Type B pancreatic cell (in vitro differentiated cells): ENCODE measurements around the gene CORO2A. TPM values are rescaled to one million over a fixed set of nuclear protein-coding genes. Genes with fewer than 3 reads are reported as not detected.
A peak's percentile ranks its signal among the peaks of the same experiment; 100 is the strongest.

ENCODE experiments used
- DNase-seq: peaks from one replicate; pipeline ENCODE4 v3.0.0; 2021; ENCODE audit warnings: mixed read lengths; ENCODE audit not compliant: unreplicated experiment; ENCODE audit errors: extremely low spot score
- H3K27ac Mint-ChIP-seq: 2 replicates; pipeline ENCODE4 v1.8.0; 2021; ENCODE audit warnings: mild to moderate bottlenecking, mixed read lengths
- H3K27me3 Mint-ChIP-seq: 2 replicates; pipeline ENCODE4 v1.8.0; 2021; ENCODE audit warnings: mixed read lengths
- H3K36me3 Mint-ChIP-seq: 2 replicates; pipeline ENCODE4 v1.8.0; 2021; ENCODE audit warnings: mixed read lengths
- H3K4me1 Mint-ChIP-seq: one replicate; pipeline ENCODE4 v1.8.0; 2021; ENCODE audit warnings: mixed read lengths; ENCODE audit not compliant: unreplicated experiment
- H3K4me3 Mint-ChIP-seq: 2 replicates; pipeline ENCODE4 v1.8.0; 2021; ENCODE audit warnings: mild to moderate bottlenecking, mixed read lengths
- H3K9me3 Mint-ChIP-seq: 2 replicates; pipeline ENCODE4 v1.8.0; 2021; ENCODE audit warnings: mixed read lengths
- total RNA-seq: library from RNA; stranded (reverse); gene quantifications from 2 replicates; pipeline ENCODE4 v1.2.1, GENCODE V29; 2021; ENCODE audit warnings: low replicate concordance
- TF ChIP-seq, protein P1 (sequence below): fragments of 200-600 bp; sonication (generic); conservative IDR thresholded peaks from 2 replicates; pipeline ENCODE4 v1.5.0; 2021; ENCODE audit warnings: antibody characterized with exemption, mild to moderate bottlenecking

Gene CORO2A
- total RNA-seq, 1 donor from 2014 or later, result 9.9 TPM

DNA sequence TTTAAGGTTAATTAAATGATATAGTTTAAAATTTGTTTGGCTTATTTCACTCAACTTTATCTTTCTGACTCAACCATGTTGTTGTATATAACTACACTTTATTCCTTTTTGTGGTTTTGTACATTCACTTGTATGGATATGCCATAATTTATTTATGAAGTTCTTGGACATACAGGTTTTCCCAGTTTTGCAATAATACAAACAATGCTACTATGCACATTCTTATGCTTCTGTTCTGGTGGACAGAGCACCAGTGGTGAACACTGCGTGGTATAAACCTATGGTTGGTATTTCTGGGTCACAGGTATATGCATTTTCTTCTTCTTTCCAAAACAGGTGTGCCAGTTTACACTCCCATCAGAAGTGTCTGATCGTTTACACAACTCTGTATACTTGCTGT is 37.8 kb downstream of the CORO2A start:
- H3K27ac Mint-ChIP-seq, result peak overlapping the region; percentile 79
- no peaks in the 10 kb centered on the region for H3K9me3 Mint-ChIP-seq
- H3K4me1 Mint-ChIP-seq, result peaks cover 7% of the 10 kb centered on the region
- H3K36me3 Mint-ChIP-seq, result peaks cover 4% of the 10 kb centered on the region
- TF ChIP-seq, protein P1, sequence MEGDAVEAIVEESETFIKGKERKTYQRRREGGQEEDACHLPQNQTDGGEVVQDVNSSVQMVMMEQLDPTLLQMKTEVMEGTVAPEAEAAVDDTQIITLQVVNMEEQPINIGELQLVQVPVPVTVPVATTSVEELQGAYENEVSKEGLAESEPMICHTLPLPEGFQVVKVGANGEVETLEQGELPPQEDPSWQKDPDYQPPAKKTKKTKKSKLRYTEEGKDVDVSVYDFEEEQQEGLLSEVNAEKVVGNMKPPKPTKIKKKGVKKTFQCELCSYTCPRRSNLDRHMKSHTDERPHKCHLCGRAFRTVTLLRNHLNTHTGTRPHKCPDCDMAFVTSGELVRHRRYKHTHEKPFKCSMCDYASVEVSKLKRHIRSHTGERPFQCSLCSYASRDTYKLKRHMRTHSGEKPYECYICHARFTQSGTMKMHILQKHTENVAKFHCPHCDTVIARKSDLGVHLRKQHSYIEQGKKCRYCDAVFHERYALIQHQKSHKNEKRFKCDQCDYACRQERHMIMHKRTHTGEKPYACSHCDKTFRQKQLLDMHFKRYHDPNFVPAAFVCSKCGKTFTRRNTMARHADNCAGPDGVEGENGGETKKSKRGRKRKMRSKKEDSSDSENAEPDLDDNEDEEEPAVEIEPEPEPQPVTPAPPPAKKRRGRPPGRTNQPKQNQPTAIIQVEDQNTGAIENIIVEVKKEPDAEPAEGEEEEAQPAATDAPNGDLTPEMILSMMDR, result no peak
- H3K27me3 Mint-ChIP-seq, result no peaks in the 10 kb centered on the region
- peak overlapping the region; percentile 36 for H3K4me3 Mint-ChIP-seq
- no peak for DNase-seq

DNA sequence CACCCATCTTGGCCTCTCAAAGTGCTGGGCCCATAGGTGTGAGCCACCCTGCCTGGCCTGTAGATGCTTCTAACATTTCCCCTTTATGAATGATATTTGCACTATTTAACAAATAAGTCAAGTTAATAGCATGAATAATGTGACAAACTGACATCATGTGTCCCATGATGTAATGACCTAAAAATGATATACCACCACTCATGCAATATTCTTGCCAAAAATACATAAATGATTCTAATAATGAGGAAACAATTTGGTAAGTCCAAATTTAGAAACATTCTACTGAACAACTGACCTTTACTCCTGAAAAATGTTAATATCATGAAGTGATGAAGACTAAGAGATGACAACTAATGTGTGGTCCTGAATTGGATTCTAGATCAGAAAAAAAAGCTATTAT is 39.9 kb downstream of the CORO2A start:
- Mint-ChIP-seq H3K27ac (no peak overlapping the region), H3K27me3 (no peaks in the 10 kb centered on the region), H3K4me3 (no peak overlapping the region), H3K9me3 (no peaks in the 10 kb centered on the region), H3K4me1 (peaks cover 7% of the 10 kb centered on the region), H3K36me3 (peaks cover 4% of the 10 kb centered on the region)
- DNase-seq, result no peak
- TF ChIP-seq, protein P1, result no peak

DNA sequence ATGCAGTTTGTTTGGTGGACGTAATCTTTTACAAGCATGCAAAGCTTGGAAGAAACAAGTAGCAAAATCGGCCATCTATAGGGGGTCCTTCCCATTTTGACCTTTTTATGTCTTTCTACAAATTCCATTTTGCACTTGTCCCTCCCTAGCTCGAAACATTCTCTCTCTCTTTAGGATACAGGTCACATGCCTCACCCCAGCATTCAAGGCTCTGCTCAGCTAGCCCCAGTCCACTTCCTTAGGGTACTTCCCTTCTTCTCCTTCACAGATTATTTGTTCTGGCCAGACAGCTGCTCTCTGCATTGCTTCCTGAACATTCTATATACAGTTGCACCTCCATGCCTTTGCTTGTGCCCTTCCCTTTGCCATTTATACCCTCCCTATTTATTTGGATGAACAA is 41.7 kb downstream of the CORO2A start:
- DNase-seq, result no peak
- no peak overlapping the region for H3K27ac Mint-ChIP-seq
- peaks cover 12% of the 10 kb centered on the region for H3K4me1 Mint-ChIP-seq
- TF ChIP-seq, protein P1, result no peak
- H3K9me3 Mint-ChIP-seq, result no peaks in the 10 kb centered on the region
- no peak overlapping the region for H3K4me3 Mint-ChIP-seq
- H3K36me3 Mint-ChIP-seq, result no peaks in the 10 kb centered on the region
- no peaks in the 10 kb centered on the region for H3K27me3 Mint-ChIP-seq

DNA sequence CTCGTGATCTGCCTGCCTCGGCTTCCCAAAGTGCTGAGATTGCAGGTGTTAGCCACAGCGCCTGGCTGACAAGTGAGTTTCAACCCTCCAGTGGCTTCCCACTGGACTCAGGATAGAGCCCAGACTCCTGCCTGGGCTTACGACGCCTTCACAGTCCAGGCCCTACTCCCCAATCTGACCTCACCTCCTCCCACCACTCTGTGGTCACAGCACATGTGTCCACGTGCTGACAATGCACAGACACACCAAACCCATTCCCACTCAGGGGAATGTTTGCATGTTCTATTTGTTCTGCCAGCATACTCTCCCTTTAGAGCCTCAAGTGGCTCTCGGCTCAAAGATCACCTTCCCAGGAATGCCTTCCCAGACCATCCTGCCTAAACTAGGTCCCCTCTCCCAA is 42.3 kb downstream of the CORO2A start:
- no peak for DNase-seq
- Mint-ChIP-seq H3K36me3 (no peaks in the 10 kb centered on the region), H3K27me3 (no peaks in the 10 kb centered on the region), H3K27ac (peak overlapping the region; percentile 54), H3K4me1 (peaks cover 15% of the 10 kb centered on the region), H3K9me3 (no peaks in the 10 kb centered on the region), H3K4me3 (no peak overlapping the region)
- TF ChIP-seq, protein P1, result no peak

DNA sequence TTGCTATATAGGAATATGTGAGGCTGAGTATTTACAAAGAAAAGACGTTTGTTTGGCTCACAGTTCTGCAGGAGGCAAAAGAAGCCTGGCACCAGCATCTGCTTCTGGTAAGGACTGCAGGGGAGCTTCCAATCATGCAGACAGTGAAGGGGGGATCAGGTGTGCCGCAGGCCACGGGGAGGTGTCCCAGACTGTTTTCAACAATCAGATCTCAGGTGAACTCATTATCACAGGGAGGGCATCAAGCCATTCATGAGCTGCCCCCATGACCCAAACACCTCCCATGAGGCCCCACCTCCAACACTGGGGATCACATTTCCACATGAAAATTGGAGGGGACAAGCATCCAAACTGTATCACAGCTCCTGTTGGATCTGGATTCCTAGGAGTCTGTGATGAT is 43.0 kb downstream of the CORO2A start:
- TF ChIP-seq, protein P1, result no peak
- H3K27ac Mint-ChIP-seq, result no peak overlapping the region

DNA sequence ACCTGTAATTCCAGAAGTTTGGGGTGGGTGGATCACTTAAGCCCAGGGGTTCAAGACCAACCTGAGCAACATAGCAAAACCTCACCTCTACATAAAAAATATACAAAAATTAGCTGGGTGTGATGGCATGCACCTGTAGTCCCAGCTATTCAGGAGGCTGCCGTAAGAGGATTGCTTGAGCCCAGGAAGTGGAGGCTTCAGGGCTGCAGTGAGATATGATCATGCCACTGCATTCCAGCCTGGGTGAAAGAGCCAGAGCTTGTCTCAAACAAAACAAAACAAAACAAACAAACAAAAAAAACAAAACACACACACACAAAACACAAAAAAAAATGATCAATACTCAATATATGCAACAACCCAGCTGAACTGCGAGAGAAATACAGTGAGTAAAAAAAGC is 44.0 kb downstream of the CORO2A start:
- Mint-ChIP-seq H3K27ac (peak overlapping the region; percentile 61), H3K4me3 (no peak overlapping the region), H3K4me1 (peaks cover 15% of the 10 kb centered on the region), H3K9me3 (no peaks in the 10 kb centered on the region), H3K36me3 (no peaks in the 10 kb centered on the region), H3K27me3 (no peaks in the 10 kb centered on the region)
- TF ChIP-seq, protein P1, result no peak
- DNase-seq, result no peak

More for the DNA sequence above, 43.0 kb downstream of the CORO2A start:
- Mint-ChIP-seq H3K9me3 (no peaks in the 10 kb centered on the region), H3K27me3 (no peaks in the 10 kb centered on the region), H3K36me3 (no peaks in the 10 kb centered on the region), H3K4me1 (peaks cover 15% of the 10 kb centered on the region), H3K4me3 (no peak overlapping the region)
- DNase-seq, result no peak
